HG03432 (cell line): ENCODE results near the gene MOSPD3.

Source experiments
- ATAC-seq: cut with Tn5 transposase; IDR thresholded peaks from one replicate; pipeline ENCODE4 v1.9.1; 2021; ENCODE audit warnings: mild to moderate bottlenecking, moderate library complexity; ENCODE audit not compliant: unreplicated experiment

The MOSPD3 gene

DNA sequence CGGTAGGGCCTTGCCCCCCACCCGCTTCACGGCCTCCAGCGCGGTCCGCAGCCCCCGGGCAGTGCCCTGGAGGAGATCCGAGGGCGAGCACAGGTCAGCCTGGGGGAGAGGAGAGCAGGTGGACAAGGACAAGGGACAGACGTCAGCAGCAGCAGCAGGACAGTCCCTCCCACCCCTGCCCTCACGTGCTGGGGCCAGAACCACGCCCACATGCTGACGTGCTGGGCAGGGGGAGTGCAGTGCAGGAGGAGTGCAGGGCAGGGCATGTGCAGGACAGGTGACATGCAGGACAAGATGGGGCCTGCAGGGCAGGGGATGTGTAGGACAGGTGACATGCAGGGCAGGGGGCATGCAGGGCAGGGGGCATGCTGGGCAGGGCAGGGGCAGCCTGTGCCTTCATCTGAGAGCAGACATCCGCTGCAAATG, 37.1 kb upstream of the MOSPD3 start:
- no peak for ATAC-seq

DNA sequence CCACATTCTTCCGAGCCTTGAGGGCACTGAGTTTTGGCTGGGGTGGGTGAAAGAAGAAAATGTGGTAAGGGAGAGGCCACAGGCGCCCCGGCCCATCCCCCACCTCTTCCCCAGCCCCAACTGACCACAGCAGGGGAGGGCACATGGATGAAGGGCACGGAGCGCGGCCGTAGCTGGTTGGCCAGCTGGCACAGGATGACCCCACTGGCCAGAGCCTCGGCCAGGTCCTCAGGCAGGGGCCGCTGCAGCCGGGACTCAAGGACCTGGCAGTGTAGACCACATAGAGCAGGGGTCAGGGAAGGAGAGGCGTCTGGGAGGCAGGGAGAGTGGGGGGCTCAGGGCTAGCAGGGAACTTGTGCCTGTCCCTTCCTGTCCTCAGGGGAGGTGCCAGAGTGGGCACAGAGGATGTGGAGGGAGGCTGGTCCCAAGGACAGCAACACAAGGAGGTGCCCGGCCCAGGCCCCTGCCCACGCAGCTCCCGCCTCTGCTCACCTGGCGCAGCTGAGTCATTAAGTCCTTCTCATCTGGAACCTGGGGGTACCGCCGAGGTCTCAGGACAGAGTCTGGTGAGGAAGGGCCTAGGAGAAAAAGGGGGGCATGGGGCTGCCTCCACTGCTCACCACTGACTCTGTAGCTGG, 36.5 kb upstream of the MOSPD3 start:
- ATAC-seq: no peak

DNA sequence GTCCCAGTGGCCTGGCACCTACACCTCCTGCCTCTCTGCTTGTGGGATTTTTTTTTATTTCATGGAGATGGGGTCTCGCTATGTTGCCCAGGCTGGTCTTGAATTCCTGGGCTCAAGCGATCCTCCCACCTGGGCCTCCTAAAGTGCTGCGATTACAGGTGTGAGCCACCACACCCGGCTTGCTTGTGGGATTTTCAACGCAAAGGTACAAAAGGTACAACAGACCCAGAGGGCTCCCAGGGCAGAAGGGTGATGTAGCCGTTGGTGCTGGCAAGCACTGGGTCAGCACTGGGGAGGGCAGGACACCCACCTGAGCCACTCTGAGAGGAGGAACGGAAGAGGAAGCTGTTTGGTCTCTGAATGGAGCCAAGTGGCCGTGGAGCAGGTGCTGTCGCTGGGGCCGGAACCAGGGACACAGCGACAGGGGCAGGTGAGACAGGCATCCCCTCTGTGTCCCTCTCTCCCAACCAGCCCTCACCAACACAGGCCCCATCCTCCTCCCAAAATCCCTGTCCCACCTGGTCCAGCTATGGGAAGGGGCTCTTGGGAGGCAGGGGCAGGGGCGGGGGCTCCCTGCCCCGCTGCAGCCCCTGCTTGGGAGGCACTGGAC, 35.9 kb upstream of the MOSPD3 start:
- no peak for ATAC-seq

DNA sequence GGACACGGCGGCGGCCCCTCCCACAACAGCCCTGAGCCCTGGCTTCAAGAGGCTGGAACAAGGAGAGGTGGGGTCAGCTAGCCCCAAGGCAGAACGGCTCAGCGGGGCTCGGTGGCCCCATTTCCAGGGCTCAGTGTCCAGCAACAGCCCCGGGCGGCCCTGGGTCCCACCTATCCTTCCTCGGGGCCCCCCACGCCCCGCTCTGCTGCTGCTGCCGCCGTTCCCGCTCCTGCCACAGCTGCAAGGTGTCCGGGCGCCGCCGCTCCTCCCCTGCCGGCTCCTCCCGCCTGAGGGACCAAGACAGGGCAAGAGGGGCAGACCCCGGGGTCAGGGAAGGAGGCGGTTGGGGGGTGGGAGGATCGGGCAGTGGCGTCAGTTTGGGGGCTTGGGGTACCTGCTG, 35.2 kb upstream of the MOSPD3 start:
- no peak for ATAC-seq

DNA sequence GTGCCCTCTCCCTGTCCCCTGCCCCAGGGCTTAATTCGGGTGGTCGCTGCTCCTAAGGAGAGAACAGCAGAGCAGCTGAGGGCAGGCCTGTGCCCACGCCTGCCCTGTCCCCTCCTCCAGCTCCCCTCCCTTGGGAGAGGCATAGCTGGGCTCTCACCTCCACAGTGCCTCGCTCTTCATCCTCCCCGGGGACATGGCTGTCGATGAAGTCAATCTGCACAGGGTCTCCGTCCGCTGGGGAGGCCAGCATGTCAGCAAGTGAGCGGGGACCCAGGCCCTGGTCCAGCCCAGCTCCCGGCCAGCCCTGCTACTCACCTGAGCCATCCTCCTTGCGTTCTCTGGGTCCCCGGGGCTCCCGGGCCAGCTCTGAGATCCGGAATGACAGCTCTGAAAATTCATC, 34.8 kb upstream of the MOSPD3 start:
- no peak for ATAC-seq

DNA sequence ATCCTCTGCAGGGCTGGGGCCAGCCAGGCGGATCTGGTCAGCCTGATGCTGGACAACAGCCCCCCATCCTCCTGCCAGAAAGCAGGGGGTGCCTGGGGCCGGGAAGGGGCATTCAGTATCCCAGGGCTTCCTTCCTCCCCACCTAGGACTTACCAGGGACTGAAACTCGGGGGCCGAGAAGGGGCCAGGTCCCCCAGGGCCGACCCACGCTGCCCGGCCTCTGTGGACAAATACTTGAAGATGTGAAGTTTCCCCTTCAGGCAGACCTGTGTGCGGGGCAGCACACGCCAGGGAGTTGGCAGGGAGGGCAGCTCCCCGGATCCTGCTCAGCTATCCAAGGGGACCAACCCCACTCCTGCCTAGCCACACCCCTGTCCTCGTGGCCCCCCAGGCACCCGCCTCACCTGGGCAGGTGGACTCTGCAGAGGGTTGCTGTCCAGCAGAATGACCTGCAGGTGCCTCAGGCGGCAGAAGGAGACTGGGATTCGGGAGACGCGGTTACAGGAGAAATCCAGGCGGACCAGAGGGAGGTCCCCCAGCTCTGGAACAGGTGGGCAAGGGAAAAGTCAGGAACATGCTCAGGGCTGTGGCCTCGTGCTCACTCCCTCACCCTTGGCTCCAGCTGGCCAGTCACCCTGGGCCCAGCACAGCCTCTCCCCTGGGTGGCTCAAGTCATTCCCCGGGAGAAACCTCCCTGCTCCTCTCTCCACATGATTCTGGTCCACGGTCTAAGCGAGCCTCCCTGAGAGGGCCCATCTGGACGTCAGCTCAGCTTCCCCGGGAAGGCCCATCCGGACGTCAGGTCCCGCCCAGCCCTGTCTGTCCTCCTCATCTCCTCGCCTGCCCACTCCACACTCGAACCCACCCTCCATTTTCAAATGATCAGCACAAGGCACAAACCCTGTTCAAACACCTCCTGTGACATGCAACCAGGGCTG, 33.8 kb upstream of the MOSPD3 start:
- ATAC-seq: no peak

DNA sequence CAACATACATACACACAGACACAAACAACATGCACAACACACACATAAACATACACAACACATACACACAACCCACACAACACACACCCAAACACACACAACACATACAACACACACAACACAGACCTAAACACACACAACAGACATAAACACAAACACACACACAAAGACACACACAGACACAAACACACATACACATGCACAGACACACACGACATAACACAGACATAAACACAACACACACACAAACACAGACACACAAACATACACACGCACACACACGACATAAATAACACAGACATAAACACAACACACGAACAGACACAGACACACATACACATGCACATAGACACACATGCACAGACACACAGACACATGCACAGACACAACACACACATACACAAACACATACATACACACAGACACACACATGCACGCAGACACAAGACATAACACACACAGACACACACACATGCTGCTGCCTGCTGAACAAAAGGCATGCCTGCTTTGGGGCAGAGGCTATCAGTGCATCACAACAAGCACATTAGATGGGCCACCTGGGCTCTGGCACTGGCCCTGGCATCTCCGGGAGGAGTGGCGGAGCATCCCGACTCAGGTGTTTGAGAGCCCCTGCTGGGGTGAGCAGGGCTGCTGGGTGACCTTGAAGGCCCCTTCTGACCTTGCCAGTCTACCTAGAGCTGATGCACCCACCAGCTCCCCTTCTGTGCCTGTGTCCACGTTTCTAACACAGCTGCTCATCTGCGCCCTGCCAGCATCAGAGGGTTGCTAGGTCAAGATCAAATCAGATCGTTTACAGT, 31.7 kb upstream of the MOSPD3 start:
- ATAC-seq: no peak

DNA sequence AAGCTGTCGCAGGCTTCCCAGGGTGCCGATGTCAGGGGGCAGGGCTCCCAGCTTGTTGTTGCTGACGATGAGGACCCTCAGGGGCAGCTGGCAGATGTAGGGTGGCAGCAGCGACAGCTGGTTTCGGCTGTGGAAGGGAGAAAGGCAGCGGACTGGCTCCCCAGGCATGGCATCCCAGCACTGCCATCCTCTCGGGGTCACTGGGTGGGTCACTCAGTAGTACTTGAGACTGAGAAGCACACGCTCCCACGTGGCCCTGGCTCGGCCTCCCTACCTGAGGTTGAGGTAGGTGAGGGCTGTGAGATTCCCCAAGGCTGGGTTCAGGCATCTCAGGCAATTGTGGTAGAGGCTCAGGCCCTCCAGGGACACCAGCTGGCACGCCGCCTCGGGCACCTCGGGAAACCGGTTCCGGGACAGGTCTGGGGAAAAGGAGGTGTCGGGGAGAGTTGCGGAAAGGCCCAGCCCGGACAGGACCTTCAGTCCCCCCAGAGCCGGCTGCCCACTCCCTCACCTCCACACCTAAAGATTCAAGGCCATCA, 30.2 kb upstream of the MOSPD3 start:
- ATAC-seq: no peak

DNA sequence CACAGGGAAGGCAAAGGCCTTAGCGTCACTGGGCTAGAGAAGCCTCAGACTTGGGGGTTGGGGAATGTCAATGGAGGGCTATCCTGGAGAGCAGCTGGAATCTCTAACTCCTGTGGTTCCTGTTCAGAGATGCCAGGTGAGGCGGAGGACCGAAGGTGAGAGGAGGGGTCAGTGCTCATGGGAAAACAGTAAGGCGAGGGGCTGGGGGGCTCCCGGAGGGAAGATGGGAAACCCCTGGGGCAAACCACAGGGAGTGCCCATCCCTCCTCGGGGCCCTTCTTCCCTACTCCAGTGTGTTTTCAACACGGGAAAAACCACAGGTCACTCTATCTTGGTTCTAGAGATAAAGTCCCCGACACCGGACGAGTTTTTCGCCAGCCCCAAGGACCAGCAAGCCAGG, 29.7 kb upstream of the MOSPD3 start:
- ATAC-seq: no peak

DNA sequence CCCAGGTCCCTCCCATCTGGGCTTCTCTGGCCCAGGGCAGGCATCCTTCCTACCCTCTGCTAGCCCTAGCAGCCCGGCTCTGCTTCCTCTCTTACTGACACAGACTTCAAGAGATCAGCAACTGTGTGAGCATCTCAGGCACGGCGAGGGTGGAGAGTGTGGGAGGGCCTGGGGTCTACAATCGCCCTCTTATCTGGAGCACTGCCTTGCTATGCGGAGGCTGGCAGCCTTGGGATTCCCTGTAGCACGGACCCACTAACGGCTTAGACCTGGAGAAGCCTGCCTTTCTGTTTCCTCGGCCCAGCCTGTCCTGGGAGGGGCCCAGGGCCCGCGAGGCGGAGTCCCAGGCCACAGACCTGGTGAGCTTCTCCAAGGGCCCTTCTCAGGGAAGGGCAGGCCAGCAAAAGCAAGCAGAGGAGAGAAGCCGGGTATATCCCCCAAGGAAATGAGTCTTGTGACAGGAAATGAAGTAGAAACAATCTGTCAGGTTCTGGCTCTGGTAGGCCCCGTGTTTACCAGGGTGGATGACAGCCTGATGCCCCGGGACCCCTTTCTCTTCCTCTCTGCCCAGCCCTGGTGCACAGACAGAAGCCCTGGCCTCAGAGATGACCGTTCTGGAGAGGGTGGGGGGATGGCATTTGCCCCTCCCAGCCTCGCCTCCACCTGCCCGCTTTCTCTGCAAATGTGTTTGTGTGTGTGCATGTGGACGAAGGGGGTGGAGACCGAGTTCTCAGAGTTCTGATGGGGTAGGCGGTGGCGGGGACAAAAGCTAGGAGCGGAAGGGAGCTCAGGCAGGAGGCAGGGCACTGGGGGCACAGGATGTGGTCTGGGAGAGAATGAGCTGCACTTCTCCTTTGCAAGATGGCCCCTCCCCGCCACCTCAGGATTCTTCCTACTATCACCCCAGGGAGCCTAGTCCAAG, 28.9 kb upstream of the MOSPD3 start:
- ATAC-seq: no peak

DNA sequence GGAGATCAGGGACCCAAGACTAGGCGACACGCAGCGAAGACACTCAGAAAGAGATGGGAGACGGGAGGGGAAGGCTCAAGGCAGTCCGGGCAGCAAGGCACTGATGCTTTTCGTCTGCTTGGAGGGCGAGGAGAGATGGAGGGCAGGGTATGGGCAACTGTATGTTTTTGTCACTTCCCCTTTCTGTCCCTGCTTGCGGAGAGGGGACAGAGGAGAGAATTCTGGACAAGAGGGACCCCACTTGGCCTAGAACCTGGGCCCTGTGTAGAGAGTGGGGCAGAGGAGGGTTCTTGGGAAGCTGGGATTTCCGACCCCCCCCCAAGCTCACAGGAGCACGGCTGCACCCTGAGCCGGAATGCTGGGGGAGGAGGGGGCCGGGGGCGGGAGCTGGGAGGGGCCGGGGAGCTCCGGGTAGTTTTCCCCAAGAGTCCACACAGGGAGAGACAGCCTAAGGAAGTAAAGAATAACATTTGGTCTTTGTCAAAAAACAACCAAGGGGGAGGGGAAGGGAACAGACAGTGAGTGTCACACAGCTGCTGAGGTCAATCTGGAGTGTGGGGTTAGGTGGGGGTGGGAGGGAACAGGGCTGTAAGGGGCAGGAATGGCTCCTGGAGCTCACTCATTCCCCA, 28.2 kb upstream of the MOSPD3 start:
- ATAC-seq: no peak

DNA sequence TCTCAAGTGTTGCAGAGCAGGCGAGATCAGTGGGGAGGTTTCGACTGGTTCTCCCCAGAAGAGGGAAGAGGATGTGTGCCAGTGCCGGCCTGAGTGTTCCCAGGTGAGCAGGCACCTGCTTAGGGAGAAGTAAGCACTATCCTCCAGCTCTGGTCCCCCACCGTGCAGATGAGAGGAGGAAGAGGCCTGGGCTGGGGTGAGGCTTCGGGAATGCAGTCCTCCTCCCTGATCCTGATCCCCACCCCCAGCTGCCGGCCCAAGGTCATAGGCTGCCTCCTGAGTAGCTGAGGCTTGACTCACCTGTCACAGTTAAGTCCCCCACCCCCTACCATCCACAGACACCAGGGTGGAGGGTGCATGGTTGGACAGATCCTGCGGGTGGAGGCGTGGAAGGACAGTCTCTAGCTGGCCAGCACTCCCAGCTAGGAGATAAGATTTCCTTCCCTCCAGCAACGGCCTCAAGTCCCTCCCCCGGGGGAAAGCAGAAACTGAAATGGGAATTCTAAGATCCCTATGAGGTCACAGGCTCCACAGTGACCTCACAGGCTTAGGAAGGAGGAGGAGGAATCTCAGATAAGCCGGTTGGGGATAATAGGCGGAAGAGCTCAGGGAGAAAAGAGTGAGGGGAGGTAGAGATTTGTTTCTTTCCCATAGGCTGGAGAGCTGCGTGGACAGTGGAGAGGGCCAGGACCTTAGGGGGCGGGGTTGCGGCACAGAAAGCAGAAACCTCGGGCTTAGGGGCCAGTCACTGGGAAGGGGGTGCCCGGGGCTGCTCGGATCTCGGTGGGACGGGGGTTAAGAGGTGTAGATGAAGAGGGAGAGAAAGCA, 27.4 kb upstream of the MOSPD3 start:
- no peak for ATAC-seq

DNA sequence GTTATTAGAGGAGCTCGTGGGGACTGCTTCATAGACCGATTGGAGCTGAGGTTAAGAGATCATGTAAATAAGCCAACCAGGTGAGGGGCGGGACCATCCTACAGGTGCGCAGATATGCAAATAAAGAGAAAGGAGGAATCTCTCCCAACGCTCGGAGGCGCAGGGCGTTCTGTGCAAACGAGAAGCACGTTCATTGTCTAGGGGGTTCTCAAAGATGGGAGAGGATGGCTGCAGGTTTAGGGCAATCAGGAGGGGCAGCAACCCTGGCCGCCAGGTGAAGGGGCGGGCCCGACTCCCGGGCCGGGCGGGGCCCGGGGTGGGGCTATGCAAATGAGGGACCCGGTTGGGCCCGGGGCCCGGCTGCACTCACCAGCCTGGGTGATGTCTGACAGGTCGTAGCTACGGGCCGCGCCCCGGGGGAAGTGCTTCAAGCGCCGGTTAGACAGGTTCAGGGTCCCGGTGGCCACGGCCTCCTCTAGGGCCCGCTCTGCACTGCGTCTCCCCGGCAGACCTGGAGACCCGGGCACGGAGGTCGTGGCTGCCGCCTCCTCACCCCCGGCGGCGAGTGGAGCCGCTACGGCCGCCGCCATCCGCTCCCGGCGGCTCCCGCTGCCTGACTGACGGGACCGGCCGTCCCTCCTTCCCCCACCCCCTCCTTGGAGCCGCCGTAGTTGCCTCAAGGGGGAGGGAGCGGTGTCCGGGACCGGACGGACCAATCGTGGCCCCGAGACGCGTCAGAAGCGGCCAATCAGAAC, 26.7 kb upstream of the MOSPD3 start, which contains the start of gene LRCH4:
Gene LRCH4, minus strand, starts transcription at position 619 of the 755 bp plus-strand sequence. Its CDS starts 29 bp downstream, at position 590.
- ATAC-seq: peak; percentile 28

DNA sequence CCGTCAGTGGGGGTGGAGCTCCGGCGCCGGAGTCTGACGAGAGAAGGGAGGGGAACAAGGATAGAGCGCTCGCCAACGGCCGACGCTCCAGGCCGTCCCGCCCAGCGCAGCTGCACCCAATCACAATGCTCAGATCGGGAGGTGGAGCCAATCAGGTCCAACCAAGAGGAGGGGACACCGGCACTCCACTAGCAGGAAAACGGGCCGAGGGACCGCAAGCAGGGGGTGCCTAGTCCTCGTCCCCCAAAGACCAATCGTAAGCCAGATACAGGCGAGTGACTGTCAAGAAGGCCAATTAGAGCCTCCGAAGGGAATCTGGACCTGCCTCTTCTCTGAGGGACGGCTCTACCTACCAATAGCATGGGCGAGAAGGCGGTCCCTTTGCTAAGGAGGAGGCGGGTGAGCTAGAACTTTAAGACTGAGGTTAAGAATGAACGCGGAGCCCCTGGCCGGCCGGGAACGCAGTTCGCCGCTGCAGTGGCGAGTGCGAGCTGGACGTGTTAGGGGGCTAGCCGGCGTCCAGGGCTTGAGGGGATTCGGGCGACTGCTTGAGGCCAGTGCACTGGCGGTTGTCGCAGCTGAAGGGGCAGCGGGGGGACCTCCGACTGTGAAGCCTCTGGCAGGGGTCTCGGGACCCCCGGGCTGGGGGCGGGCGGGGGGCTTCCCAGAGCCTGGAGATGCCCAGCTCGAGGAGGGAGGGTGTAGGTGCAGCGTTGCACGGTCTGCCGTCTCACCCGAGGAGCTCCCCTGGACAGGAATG, 25.9 kb upstream of the MOSPD3 start, which contains the start of gene FBXO24:
Gene FBXO24, plus strand, starts transcription at position 63 of the 760 bp plus-strand sequence. Its CDS starts 298 bp downstream, at position 361.
- peak; percentile 86 for ATAC-seq

DNA sequence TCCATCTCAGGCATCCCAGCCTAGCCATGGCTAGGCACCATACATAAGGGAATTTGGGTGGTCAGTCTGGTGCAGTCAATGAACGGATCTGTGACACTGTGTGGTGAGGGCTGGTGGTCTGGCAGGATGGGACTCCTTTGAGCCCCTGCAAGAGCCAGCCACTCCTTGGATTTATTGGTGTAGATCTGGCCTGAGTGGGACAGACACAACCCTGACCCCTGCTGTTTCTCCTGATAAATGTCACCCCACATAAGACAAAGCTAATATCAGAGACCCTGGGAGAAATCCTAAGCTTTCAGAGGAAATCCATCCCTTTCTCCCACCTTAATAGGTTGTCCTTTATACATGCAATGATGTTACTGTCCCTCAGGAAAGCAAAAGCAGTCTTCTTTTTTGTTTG, 23.9 kb upstream of the MOSPD3 start:
- no peak for ATAC-seq

DNA sequence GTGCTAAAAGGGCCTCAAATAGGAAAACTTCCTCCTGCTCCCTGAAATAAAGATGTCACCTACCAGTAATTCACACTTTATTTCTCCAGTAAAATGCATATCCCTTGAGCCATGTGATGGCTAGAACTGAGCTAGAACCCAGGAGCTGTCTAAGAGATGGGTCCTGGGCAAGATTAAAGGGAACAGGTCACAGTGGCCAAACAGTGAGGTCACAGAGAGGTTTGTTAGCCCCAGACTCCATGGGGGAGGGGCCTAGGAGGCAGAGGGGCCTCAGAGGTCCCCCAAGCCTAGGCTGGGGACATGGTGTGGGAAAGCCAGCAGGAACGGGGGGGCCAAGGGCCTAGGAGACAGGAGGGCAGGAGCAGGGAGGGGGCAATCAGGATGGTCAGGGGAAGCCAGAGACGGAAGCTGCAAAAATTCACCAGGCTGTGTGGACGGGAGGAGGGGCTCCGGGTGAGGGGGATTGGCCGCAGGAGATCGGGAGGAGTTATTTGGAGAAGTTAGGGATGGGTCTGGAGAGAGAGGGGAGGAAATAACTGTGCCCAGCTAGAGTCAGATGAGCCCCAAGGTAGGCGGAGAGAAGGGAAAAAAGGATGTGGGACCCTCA, 22.9 kb upstream of the MOSPD3 start:
- ATAC-seq: no peak
